Pulmonary artery endothelial cell (primary cell): ENCODE results near the gene IFT88. TPM values are rescaled to one million over a fixed set of nuclear protein-coding genes. Genes with fewer than 3 reads are reported as not detected.

Experiments
- DNase-seq: peaks from one replicate; pipeline ENCODE4 v3.0.0-alpha.2; 2011; ENCODE audit warnings: low read depth, low spot score
- total RNA-seq: library from RNA; depleted of rRNA; stranded (reverse); fragments of >200 nt; gene quantifications from 2 replicates; pipeline ENCODE4 v1.2.3, GENCODE V29; 2014

IFT88 gene
- 9.1 and 10.0 TPM in 2 replicates for total RNA-seq

- DNase-seq, result peak; percentile 63
Observed at GRCh38 chr13:20566898-20567874, at the start of gene IFT88. TSS of gene IFT88 (plus strand) at chr13:20567157. CDS start at chr13:20574386, 7,229 bp downstream.

- no peak for DNase-seq
Observed at GRCh38 chr13:20518660-20519100, 48.3 kb upstream of the IFT88 start.

DNA sequence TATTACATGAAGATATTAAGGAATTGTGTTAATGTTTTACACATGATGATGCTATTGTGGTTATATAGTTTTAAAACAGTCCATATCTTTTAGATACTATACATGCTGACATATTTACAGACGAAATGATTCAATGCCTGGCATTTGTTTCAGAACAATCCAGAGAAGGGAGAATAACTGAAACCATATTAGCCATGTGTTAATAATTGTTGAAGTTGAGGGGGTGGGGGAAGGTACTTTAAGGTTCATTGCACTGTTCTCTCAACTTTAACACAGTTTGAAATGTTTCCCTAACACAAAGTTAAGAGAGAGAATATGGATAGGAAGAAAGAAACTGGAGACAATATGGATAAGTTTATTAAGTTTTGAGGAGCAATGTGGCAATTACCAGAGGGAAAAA is 47.1 kb upstream of the IFT88 start:
- DNase-seq, result no peak

DNA sequence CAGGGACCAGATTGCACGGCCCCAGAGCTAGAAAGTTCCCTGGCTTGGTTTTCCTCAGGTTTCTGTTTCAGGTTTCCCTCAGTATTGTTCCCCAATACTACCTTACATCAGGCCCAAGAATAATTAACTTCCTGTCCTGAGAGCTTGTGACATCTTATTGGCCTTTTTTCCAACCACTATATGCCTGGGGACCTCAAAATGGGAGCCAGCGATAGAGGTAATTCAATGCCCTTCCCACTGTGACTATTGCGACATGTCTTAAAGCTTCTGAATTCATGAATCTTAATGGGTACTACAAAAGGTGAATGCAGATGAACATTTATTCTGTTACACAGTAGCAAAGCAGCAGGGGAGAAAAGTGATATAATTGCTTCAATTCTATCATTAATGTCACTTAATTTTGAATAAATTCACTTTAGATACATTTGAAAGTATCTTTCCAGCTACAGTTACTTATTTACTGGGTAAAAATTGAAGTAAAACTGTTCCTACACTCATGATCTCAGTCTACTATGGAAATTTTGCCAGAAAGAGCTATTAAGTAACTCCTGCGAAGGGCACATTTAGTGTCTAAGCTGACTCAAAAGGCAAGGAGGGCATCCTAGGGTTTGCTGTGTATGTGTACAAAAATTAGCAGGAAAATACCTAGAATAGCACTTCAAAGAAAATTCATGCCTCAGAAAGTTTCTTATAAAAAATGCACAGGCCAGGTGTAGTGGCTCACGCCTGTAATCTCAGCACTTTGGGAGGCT is 45.4 kb upstream of the IFT88 start:
- no peak for DNase-seq

DNA sequence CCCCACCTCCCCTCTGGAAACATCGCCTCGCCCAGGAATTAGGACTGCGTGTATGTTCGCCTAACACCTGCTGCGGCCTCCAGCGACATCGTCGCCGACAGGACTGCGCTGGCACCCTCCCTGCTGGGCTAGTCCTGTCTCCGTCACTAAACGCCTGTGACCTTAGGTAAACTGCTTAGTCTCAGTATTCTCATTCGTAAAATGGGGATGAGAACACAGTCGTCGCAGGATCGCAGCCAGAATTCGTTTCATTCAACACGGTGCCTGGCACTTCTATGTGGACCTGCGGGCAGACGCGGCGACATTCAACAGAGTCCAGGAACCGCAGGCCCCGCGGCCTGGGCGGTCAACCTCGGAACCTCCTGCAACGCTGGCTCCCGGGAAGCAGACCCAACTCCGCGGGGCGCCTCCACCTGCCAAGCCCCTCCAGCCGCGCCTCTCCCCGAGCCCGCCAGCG is 41.8 kb upstream of the IFT88 start:
- no peak for DNase-seq

- peak; percentile 58 for DNase-seq
Observed at GRCh38 chr13:20525601-20526544, 41.1 kb upstream of the IFT88 start, which contains the start of gene CRYL1. TSS of gene CRYL1 (minus strand) at chr13:20525857. CDS start at chr13:20525794, 63 bp downstream.

- no peak for DNase-seq
Observed at GRCh38 chr13:20526664-20527063, 40.3 kb upstream of the IFT88 start.

DNA sequence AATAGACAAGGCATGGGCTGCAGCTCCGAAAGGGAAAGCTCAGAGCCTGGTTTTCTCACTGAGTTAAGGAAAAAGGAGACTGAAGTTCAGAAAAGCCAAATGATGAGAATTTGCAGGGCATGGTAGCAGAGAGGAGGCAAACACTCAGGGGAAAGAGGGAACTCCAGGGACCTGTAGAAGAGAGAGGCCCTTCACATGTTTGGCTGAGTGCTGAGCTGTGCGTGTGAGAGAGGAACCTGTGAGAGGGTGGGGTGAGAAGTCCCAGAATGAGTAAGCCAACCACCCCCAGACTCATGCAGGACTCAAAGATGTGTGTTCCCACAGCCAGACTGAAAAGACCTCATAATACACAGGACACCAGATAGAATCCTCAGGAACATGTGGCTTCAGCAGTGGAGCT is 38.5 kb upstream of the IFT88 start:
- DNase-seq, result no peak

- DNase-seq, result no peak
Observed at GRCh38 chr13:20534038-20534608, 32.8 kb upstream of the IFT88 start.

DNA sequence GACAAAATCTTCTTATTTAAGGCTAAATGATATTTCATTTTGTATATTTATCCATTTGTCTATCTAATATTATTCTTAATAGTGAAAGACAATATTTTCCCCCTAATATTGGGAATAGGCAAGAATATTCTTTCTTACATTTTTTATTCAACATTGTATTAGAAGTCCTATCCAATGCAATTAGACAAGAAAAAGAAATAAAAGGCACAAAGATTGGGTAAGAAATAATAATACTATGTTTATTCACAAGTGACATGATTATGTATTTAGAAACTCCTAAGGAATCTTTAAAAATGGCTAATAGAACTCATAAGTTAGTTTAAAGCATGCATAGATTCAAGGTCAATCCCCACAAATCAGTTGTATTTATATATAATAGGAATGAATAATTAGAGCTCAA is 30.0 kb upstream of the IFT88 start:
- DNase-seq, result no peak

- no peak for DNase-seq
Observed at GRCh38 chr13:20544201-20544923, 22.6 kb upstream of the IFT88 start.

DNA sequence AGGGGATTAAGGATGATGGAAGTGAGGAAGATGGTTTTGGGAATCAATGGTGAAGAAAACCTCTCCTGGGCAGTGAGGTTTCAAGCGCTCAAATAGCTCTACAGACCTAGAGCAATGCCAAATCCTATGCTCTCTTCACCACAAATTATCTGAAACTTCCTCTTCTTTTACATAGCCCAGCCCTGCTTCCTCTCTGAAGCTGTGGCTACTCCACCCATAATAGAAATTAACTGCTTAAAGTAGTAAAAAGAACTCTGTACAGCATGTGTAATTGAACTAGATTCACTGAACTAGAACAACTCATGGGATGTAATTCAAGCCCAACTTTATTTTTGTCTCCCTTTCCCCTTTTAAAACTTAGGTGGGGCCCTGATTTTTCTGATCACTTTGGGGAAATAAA is 20.4 kb upstream of the IFT88 start:
- no peak for DNase-seq

DNA sequence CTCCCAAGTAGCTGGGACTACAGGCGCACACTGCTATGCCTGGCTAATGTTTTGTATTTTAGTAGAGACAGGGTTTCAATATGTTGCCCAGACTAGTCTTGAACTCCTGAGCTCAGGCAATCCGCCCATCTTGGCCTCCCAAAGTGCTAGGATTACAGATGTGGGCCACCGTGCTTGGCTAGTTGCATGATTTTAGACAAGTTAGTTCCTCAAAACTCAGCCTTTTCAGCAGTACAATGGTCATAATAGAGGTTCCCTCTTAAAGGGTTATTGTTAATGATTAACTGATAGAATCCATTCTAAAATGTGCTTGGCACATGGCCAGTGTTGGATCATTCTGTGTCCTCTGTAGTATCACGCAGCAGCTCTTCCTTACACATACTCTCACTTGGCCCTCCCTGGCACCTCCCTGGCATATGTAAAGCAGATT is 19.5 kb upstream of the IFT88 start:
- DNase-seq, result no peak

DNA sequence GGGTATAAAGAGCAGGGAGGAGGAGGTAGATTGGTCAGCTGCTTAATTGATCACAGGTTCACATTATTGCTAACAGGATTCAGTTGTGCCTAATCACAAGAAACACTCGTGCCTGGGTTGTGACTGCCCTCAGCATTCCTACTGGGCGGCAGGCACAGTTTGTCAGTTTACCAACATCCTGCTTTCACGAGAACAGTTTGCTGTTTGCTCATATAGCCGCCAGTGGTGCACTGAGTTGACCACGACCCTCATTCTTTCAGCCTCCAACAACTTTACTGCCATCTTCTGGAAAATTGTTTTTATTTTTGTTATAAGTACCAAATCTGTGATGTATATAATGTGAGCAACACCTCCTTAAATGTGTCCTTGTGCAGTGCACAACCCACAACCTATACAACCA is 16.2 kb upstream of the IFT88 start:
- no peak for DNase-seq

DNA sequence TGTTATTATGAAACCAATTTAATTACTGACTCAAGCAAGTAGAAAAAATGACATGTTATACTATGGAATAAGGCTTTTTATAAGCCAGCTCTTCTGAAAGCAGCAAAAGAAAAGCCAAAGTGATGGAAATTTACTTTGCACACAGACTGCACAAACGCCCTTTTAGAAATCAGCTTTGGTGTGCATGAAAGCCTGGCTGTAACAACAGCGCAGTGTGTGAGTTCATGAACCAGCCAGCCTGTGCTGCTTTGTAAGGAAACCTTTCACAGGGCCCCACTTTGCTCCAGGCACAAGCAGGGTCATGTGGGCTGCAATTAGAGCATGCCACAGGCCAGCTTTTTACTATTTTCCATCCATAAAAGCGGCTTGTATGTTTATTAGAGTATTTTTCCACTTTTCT is 13.6 kb upstream of the IFT88 start:
- no peak for DNase-seq

DNA sequence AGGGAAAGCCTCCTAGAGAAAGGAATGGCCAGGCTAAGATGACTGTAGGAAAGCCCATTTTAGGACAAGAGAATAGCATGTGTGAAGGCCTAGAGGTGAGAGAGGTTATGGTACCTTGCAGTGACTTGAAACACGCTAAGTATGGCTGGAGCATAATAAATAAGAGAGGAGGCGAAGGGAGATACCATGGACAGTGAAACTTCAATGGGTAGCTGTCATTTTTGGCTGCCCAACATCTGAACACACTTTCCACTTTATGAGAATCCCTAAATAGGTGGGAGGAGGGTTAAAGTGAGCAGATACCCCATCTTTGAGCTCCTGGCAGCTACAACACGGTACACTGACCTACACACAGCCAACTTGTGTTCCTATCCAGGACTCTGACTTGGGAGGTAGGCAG is 8.0 kb upstream of the IFT88 start:
- no peak for DNase-seq

GRCh38 chr13:20559659-20560356 is 7.1 kb upstream of the IFT88 start:
- DNase-seq, result no peak

DNA sequence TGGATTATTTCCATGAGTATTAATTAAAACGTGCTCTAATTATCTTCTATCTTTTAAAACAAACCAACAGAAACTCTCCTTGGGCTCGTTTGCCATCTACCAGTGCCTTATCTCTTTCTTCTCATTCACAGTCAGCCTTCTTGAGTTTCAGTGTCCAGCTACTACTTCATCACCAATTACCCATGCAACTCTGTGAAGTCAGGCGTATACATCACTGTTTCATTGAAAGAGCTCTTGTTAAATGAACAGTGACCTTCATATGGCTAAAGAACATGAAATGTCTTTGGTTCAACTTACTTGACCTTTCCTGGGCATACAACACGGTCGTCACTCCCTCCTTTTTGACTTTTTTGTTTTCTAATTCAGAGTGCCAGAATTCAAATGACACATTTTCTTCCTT is 5.2 kb upstream of the IFT88 start:
- DNase-seq, result no peak

- no peak for DNase-seq
Observed at GRCh38 chr13:20565115-20565736, 1.7 kb upstream of the IFT88 start.
